ENCODE results near the gene CDK6.
"Not testable (repeated sequence)": the region's sequence is repeated elsewhere in the genome, so short reads cannot be mapped to it uniquely, and the experiment has no call there.

The CDK6 gene

GRCh38 chr7:92836489-92836999, at the start of gene CDK6:
CDK6 (minus strand) TSS chr7:92836573; CDS start chr7:92833323, 3,250 bp downstream.
- DNase-seq, result peak; percentile 83

GRCh38 chr7:92886039-92886438, 49.7 kb upstream of the CDK6 start:
- not testable (repeated sequence) for DNase-seq

GRCh38 chr7:92884218-92884617, 47.8 kb upstream of the CDK6 start:
- no peak for DNase-seq

GRCh38 chr7:92882760-92883159, 46.4 kb upstream of the CDK6 start:
- no peak for DNase-seq

- DNase-seq, result no peak
Observed at GRCh38 chr7:92881091-92881485, 44.7 kb upstream of the CDK6 start.

- no peak for DNase-seq
Observed at GRCh38 chr7:92880212-92881090, 44.1 kb upstream of the CDK6 start.

- no peak for DNase-seq
Observed at GRCh38 chr7:92877367-92877766, 41.0 kb upstream of the CDK6 start.

- DNase-seq, result no peak
Observed at GRCh38 chr7:92876836-92877235, 40.5 kb upstream of the CDK6 start.

- DNase-seq, result no peak
Observed at GRCh38 chr7:92875719-92876118, 39.3 kb upstream of the CDK6 start.

GRCh38 chr7:92875173-92875572, 38.8 kb upstream of the CDK6 start:
- no peak for DNase-seq

GRCh38 chr7:92874567-92874966, 38.2 kb upstream of the CDK6 start:
- DNase-seq, result no peak

GRCh38 chr7:92873776-92874175, 37.4 kb upstream of the CDK6 start:
- no peak for DNase-seq

- DNase-seq, result no peak
Observed at GRCh38 chr7:92872701-92873100, 36.3 kb upstream of the CDK6 start.

- DNase-seq, result no peak
Observed at GRCh38 chr7:92868683-92869293, 32.4 kb upstream of the CDK6 start.

- not testable (repeated sequence) for DNase-seq
Observed at GRCh38 chr7:92864169-92864568, 27.8 kb upstream of the CDK6 start.

- DNase-seq, result no peak
Observed at GRCh38 chr7:92856436-92856835, 20.1 kb upstream of the CDK6 start.

GRCh38 chr7:92854501-92855238, 18.3 kb upstream of the CDK6 start:
- no peak for DNase-seq

GRCh38 chr7:92851732-92852131, 15.4 kb upstream of the CDK6 start:
- DNase-seq, result no peak

- DNase-seq, result no peak
Observed at GRCh38 chr7:92850516-92850915, 14.1 kb upstream of the CDK6 start.

GRCh38 chr7:92849322-92849721, 12.9 kb upstream of the CDK6 start:
- no peak for DNase-seq

GRCh38 chr7:92848851-92849250, 12.5 kb upstream of the CDK6 start:
- no peak for DNase-seq

- DNase-seq, result no peak
Observed at GRCh38 chr7:92848441-92848840, 12.1 kb upstream of the CDK6 start.

GRCh38 chr7:92847305-92847704, 10.9 kb upstream of the CDK6 start:
- DNase-seq, result no peak
